ENCODE results near the gene CCDC85B.
A peak's percentile ranks its signal among the peaks of the same experiment; 100 is the strongest.

CCDC85B gene

DNA sequence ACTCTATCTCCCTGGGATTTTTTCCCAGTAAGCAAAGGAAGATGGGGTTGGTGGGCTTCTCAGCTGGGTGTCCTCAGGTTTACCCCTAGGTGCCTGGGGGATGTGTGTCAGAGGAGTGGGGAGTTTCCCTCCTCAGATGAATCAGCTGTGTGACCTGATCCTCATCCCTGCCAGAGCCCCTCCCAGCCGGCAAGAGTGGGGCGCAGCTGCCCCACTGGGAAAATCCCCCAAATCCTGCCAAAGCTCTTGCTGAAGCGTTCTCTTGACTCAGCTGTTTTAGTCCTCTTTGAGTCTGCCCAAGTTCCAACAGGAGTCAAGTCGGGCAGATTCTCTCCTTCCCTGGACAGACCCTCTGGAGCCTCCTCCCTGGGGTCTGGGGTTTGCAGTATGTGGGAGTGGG is 22.4 kb downstream of the CCDC85B start:
- DNase-seq = no peak

DNA sequence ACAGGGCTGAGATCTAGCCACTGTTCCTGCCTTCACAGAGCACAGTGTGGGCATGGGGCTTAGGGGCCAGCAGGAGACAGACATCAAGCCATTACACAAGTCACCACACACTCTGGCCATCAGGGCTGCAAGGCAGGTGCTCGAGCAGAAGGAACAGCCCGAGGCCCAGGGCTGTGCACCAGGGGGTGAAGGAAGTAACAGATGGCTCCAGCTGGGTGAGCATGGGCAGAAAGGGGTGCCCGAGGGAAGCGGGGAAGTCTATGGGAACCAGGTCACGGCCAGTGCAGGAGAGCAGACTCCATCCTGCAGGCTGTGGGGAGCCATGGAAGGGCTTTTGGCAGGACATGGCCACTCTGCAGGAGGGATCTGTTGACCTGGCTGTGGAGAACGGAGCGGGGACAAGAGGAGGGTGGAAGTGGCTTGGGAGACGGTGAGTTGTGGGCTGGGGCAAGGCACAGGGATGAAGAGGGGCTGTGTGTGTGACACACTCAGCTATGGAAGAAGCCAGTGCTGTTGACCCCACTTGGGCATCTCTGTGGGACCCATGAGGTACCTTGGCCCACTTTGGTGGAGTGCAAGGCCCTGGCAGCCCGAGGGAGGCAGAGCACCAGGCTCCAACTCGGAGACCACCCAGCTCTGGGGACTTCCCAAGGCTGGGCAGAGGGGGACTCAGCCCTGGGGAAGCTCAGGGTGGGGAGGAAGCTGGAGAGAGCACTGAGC is 24.8 kb downstream of the CCDC85B start:
- no peak for DNase-seq

DNA sequence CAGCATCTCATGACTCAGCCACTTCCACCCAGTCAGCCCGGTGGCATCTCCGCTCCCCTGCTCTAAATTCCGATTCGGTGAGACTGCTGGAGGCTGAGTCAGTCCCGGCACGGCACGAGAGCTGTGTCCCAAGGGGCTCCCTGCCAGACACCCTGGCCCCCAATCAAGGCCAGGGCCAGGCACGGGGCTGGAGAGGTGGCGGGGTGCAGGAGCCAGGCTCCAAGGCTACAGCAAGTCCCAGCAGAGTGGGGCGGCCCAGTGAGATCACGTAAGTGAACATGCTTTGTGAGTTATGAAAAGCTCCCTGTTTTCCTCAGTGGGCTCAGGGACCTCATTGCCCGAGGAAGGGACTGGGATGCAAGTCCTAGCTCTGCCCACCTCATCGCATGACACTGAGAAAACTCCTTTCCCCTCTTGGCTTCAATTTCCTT is 25.4 kb downstream of the CCDC85B start:
- peak; percentile 46 for DNase-seq

DNA sequence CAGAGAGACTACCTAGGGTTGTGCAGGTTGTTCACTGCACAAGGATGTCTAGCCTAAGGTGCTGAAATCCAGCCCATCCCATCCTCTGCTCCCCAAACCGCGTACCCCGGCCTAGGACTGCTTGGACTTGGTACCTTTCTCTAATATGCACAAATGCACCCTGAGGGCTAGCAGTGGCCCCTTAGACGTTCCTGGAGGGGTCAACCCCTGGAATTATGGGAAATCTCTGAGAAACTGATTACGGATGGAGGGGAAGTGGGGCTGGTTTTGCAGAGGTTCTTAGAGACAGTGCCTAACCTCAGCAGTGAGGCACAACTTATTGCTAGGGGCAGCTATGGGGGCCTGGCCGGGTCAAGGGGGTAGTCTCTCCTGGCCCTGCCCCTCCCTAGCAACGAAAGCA is 25.9 kb downstream of the CCDC85B start:
- DNase-seq = no peak

DNA sequence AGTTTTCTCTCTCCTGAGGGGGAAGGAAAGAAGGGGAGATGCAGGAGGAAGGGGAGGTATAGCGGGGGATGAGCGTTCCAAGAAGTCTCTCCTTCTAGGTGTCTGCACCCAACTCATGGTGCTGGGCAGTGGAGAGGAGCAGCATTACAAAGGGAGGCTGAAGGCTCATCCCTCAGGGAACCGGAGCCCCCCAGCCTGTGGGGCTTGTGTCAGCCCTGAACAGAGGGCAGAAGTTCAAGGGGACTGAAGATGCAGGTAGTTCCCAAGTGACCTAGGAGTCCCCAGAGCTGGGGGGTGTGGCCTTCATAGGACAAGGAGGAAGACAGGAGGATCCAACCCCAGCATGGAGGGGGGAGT is 26.6 kb downstream of the CCDC85B start:
- no peak for DNase-seq

DNA sequence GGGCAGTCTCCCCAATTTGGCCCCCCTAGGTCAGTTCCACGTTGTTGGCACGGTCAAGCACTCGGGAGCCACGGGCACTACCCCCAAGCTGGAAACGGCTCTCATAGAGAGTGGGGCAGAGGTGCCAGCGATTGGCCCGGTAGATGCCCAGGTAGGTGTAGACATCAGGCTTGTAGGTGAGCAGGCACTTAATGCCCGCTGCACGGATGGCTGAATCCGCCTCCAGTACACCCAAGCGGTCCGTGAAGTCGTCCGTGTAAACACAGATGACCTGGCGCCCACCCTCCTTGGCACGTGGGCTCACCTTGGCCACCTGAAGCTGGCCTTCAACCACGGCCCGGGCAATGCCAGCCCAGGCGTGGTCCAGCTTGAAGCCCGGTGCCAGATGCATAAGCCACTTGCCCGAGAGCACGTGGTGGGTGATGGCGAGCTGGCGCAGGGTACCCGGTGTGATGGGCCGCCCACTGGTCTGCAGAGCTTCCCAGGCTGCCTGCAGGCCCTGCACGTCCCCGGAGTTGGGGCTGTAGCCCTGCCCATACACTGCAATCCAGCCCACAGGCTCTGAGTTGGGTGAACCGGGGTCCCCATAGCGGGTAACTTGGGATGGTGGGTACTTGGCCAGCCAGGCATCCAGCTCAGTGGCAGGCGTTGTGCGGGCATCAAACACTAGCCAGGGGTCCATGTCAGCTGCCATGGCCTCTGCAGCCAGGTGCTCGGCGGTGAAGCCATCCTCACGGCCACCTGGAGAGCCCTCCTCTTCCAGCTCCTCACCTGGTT is 27.1 kb downstream of the CCDC85B start:
- DNase-seq = no peak

DNA sequence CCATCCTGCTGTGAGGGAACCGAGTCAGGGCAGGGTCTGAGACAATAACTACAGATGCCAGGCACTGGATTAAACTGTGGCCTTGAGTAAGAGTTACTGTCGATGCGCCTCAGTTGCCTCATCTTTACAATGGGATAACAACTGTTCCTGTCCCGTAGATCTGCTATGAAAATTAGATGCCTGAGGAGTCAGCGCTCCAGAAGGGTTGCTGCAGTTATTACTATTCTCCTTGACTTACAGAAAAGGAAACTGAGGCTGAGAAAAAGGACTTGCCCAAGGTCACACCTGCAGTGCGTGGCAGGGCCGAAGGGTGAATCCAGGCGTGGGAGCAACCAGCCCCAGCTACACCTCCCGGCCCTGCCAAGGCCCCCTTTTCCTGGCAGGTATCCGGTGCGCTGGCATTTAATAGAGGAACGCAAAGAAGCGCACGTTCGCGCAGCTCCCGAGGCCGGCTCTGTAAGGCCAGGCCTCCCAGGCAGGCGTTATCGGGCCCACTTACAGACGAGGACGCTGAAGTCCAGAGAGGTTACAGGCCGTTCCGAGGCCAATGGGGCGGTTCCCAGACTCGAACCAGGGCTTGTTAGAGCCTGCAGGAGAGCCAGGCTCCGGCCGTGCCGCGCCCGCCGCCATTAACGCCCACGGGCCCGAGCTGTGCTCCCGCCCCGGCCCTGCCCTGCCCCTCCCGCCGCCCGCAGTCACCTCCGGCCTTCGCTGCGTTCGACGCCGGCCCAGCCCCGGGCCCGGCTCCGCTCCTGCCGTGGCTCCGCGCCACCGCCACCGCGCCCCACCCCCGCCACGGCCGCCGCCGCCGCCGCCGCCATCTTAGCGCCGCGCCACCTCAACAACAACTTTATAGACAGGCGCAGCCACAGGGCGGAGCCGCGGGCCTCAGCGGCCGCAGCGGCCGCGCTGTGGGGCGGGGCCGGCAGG is 28.0 kb downstream of the CCDC85B start, which contains the start of gene C11orf68:
C11orf68 (minus strand) TSS at position 852 of the 930 bp plus-strand sequence; CDS start at position 821, 31 bp downstream.
- peak; percentile 59 for DNase-seq

DNA sequence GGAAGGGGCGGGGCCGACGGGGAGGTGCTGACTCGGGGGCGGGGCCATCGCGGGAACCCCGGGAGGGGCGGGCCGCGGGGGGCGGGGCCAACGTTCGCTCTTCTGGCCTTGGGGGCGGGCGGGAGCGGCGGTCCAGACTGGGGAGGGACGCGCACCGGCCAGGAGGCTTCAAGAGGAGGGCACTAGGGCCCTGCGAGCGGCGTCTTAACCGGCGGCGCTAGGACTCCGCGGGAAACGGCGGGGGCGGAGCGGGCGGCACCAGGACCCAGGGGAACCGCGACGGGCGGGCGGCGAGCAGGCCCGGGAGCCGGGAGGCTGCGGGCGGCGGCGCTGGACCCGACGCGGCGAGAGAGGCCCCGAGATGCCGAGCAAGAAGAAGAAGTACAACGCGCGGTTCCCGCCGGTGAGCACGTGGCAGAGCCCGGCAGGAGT is 28.7 kb downstream of the CCDC85B start, which contains the start of gene DRAP1:
DRAP1 (plus strand) TSS at position 286 of the 432 bp plus-strand sequence; CDS start at position 362, 76 bp downstream.
- peak; percentile 97 for DNase-seq

DNA sequence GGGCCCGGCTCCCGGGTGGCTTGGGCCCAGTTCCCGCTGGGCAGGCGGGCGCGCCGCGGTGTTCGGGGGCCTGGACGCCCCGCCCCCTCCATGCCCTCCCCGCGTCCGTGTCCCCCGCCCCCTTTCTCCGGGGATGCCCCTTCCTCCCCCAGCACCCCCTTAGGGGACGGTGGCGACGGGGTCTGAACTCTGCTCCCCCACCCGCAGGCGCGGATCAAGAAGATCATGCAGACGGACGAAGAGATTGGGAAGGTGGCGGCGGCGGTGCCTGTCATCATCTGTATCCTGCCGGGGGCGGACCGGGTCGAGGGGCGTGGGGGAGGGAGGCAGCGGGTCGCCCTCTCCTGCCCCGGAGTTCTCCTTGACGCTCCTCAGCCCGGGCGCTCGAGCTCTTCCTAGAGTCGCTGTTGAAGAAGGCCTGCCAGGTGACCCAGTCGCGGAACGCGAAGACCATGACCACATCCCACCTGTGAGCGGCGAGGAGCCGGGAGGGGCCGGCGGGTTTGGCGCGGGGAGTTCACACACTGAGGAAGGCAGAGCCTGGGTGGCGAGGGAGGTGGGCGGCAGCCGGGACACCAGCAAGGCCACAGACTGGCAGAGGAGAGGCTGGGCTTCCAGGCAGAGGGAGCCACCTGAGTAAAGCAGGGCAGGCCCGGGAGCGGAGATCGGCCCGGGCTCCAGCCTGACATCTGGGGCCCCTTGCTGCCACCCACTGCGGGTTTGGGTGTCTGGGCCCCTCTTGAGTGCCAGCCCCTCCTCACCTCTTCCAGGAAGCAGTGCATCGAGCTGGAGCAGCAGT is 29.3 kb downstream of the CCDC85B start:
- DNase-seq = peak; percentile 29

DNA sequence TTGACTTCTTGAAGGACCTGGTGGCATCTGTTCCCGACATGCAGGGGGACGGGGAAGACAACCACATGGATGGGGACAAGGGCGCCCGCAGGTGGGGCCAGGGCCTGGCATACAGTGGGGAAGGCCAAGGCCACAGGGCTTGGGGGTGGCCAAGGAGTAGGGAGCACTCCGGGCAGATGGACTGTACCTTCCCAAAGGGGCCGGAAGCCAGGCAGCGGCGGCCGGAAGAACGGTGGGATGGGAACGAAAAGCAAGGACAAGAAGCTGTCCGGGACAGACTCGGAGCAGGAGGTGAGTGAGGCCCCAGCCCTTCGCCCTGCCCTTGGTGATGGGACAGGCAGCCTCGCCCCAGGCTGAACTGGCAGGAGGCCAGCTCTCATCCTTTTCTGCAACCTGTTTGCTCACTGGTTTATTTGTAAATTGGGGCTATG is 29.9 kb downstream of the CCDC85B start:
- peak; percentile 46 for DNase-seq

DNA sequence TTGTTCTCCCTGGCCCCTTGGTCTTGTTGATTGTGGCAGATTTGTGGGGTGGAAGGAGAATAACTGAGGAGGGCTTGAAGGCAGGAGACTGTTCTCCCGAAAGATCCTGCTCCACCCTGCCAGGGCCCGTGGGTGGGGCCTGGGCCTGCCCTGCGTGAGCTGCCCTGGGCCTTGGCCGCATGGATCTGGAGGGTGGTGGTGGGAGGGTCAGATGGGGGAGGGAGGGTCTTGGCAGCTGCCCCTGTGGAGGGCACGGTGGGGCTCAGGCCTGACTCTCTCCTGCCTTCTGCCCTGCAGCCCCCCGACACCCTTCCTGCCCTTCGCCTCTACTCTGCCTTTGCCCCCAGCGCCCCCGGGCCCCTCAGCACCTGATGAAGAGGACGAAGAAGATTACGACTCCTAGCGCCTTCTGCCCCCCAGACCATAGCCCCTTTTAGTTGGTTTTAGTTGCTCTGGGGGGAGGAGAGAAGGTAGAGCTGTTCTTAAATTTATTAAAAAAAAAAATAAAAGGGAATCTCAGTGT is 30.6 kb downstream of the CCDC85B start:
- no peak for DNase-seq

DNA sequence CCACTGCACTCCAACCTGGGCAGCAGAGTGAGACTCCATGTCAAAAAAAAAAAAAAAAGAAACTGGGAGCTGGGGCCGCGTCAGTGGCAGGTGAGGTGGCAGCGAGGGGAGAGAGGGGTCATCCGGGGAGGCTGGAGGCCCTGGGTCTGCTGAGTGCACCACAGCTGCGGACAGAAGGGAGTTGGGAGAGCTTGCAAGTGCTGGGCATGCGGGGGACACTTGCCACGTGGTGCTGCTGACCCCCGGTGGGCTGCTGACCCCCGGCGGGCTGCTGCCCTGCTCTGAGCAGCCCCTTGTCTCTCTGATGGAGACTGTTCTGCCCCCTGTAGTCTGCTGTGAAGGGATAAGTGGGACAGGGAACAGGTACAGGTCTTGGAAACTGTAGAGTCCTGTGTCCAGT is 31.4 kb downstream of the CCDC85B start:
- no peak for DNase-seq

DNA sequence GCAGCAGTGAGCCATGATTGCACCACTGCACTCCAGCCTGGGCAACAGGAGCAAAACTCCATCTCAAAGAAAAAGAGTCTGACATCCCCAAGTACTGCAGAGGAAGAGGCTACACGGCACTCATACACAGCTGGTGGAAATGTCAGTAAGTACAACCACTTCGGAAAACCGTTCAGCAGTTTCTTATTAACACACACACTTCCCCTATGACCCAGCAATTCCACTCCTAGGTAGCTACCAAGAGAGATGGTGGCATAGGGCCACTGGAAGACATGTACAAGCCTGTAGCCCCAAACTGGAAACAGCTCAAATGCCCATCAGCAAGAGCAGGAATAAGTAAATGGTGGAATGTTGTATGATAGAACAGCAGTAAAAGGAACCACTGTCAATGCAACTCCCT is 32.1 kb downstream of the CCDC85B start:
- no peak for DNase-seq

DNA sequence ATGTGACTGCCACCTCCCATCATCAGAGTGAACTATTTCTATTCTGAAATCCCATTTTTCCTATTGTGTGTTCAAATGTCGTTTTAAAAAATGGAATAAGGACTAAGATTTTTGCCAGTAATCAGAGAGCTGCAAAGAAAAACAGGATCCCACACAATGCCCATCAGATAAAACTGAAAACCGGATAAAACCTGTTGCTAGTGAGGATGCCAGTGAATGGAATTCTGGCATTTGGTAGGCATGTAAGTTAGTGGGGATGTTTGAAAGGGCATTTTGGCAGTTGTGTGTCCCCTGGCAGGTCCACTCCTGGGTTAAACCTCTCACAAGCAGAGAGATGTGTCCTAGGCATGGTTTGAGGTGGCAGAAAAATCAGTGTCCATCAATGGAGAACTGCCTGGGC is 34.9 kb downstream of the CCDC85B start:
- DNase-seq = no peak

DNA sequence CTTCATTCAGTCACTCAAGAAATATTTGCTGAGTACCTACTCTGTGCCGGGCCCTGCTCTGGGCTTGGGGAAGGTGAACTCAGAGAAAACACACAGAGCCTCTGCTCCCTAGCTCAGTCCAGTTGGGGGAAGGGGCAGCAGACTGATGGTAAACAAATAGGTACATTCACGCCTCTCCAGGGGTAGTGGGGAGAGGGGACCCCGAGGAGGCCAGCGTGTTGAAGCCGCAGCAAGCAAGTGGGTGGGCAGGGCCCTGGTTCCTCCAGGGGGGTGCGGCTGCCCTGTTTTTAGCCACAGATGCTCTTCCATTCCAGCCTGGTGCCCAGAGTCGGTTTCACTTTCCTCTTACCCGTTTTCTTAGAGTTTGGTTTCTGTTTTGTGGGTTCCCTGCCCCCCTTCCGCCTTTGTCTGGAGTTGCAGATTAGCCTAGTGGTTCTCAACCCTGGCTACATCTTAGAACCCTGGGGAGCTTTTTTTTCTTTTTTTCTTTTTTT is 37.5 kb downstream of the CCDC85B start:
- DNase-seq = peak; percentile 95

DNA sequence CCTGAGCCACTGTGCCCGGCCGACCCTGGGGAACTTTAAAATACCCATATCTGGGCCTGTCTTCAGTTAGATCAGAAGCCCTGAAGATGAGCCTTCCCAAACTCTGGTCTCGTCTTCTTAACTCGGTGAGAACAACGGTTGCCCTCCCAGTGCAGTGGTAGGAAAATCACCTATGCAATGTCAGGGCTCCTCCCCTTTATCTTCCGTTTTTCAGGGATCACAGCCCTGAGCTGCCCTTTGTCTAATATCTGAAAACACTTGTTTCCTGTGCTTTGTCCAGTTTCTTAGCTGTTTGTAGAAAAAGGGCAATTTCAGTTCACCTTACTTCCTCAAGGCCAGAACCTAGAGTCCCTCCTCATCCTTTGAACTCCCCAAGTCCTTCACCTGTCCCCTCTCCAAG is 38.2 kb downstream of the CCDC85B start:
- peak; percentile 73 for DNase-seq

DNA sequence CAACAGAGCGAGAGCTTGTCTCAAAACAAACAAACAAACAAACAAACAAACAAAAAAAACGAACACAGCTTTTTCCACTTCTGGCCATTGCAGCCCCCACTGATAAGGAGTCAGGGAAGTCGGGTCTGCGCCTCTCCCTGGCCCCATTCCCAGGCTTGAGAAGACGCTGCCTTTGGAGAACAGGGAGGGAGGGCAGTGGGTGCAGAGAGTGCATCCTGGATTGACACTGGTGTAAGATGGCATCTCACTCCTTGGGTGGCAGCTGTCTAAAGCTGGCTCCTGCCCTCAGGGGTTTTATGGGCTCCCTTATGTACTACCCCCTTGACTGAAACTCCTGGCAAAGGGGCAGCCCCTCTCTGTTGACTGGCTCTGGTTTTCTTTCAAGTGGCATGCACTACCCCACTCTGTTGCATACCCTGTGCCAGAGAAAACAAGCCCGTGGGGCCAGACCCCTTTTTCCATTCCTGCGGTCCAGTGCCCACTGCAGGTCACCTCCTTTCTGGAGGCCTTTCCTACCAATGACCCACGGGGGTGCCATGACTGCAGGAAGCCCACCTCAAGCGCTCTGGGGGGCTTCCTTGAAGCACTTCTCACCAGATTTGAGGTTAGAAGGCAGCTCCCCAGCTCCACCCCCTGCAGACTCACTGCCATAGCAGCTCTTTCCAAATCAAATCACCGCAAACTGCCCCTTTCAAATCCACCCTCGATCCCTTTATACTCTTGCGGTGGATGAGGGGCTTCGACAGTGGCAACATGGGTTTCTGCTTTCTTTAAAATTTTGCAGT is 41.5 kb downstream of the CCDC85B start:
- DNase-seq = no peak

DNA sequence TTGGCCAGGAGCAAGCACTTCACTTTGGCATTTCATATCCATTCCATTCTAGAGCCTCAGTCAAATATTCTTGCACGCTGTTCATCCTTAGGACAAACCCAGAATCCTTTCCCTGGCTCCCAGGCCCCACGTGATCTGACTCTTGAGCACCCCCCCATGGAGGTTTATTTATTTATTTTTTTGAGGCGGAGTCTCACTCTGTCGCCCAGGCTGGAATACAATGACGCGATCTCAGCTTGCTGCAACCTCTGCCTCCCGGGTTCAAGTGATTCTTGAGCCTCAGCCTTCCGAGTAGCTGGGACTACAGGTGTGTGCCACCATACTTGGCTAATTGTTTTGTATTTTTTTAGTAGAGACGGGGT is 42.1 kb downstream of the CCDC85B start:
- peak; percentile 56 for DNase-seq

DNA sequence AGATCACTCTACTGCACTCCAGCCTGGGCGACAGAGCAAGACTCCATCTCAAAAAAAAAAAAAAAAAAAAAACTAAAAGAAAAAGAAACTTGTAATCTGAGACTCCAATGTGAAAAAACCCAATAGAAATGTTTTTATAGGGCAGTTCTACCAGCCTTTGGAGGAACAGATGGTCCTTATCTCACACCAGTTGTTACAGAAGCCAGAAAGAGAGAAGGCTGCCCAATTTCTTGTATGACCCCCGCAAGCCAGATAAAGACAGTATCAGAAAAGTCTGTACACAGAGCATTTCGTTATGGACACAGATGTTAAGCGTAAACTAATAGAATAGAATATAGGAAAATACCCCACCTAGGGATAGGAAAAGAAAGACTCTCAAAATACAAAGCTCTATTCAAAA is 43.5 kb downstream of the CCDC85B start:
- peak; percentile 98 for DNase-seq

DNA sequence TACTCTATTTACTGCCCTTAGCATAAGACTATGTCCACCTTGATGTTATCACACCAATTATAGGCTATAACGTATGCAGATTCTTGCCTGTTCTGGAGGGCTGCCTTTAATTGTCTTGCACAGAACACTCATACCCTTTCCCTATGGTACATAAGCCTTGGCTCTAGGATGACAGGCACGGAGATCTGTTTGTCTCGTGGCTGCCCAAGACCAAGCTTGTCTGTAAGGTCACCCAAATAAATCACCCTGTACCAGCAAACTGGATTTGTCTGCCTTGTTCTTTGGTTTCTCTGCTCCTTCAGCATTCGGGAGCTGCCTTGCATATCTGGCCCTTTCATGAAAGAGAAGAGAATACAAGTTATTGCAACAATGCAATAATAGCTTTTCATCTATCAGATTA is 47.3 kb downstream of the CCDC85B start:
- no peak for DNase-seq
